Coronary artery (tissue), 2 donors: ENCODE data around the gene GNAO1.

Experiments used
- DNase-seq: peaks from one replicate; pipeline ENCODE4 v3.0.0-alpha.2; 2017; ENCODE audit warnings: low spot score
- H3K27ac ChIP-seq, 2 donors: fragments of 200-600 bp; sonication (generic); one replicate each; pipeline ENCODE4 v1.5.1; 2016 to 2019
- H3K4me3 ChIP-seq: fragments of 200-600 bp; sonication (generic); 2 replicates; pipeline ENCODE4 v1.5.1; 2016; ENCODE audit warnings: mild to moderate bottlenecking, moderate library complexity
- TF ChIP-seq, protein P1 (sequence below): fragments of 200-600 bp; sonication (generic); IDR thresholded peaks from one replicate; pipeline ENCODE4 v1.5.1; 2019; ENCODE audit warnings: antibody characterized with exemption

GNAO1 gene

DNA sequence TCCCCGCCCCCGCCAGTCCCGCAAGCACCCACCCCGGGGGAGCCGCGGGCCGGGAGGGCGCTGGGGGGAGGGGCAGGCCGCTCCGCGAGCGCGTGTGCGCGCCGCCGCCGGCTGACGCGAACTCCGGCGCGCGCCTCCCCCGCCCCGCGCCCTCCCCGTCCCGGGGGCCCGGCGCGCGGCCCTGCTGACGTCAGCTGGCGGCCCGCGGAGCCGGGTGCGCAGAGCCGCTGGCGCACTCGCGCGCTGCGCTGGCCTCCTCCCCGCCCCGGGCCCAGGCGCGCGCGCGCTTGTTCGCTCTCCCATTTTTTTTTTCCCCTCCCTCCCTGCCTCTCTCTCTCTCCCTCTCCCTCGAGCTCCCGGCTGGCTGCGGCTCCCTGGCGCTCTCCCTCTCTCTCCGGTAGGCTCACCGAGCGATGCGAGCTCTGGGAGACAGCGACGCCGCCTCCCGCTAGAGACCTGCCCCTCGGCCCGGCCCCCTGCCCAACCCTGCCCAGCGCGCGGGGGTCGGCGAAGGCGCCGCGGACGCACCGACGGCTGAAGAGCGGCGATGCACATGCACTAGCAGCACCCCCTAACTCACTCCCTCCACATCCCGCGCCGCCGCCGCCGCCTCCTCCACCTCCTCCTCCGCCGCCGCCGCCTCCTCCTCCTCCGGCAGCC is at the start of gene GNAO1:
TSS of gene GNAO1 (plus strand) at position 334 of the 660 bp plus-strand sequence. CDS start 747 bp downstream, outside the sequence.
- peak within 1 kb of the TSS; percentile 81 to 90 for H3K27ac ChIP-seq
- H3K4me3 ChIP-seq, result peak within 1 kb of the TSS; percentile 89
- no peak for DNase-seq
- TF ChIP-seq, protein P1, sequence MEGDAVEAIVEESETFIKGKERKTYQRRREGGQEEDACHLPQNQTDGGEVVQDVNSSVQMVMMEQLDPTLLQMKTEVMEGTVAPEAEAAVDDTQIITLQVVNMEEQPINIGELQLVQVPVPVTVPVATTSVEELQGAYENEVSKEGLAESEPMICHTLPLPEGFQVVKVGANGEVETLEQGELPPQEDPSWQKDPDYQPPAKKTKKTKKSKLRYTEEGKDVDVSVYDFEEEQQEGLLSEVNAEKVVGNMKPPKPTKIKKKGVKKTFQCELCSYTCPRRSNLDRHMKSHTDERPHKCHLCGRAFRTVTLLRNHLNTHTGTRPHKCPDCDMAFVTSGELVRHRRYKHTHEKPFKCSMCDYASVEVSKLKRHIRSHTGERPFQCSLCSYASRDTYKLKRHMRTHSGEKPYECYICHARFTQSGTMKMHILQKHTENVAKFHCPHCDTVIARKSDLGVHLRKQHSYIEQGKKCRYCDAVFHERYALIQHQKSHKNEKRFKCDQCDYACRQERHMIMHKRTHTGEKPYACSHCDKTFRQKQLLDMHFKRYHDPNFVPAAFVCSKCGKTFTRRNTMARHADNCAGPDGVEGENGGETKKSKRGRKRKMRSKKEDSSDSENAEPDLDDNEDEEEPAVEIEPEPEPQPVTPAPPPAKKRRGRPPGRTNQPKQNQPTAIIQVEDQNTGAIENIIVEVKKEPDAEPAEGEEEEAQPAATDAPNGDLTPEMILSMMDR, result no peak

DNA sequence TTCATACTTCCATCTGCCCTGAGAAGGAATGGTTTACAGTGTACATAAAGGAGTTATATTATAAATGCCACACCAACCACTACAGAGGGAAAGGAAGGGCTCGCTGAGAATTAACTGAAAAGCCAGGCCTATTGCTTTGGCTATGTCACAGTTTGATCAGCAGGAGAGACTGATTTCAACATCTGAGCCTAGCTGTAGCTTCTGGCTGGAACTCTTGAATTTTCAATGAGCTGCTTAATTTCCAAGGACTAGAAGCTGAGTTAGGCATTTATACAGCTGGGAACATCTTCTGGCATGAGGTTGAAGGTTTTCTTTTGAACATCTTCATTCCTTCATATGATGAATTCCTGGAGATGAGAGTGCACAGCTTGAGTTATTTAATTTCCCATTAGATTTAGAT is 47.6 kb upstream of the GNAO1 start:
- DNase-seq, result no peak
- Histone ChIP-seq H3K27ac (no peak overlapping the region), H3K4me3 (no peak overlapping the region)
- TF ChIP-seq, protein P1, result no peak

DNA sequence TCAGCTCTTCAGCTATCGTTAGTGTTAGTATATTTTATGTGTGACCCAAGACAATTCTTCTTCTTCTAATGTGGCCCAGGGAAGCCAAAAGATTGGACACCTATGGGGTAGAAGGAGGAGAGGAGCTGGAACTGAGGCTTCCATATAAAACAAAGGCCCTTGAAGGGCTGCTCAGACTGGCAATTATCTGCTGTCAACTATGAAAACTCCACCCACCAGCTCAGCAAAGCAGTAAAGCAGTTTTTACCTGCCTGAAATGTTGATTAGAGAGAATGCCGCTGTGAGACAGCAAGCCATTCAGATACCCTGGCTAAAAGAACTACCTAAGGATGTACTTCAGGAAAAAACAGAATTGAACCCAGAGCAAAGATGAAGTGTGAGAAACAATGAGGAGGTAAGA is 45.9 kb upstream of the GNAO1 start:
- H3K27ac ChIP-seq, result no peak overlapping the region
- H3K4me3 ChIP-seq, result no peak overlapping the region
- DNase-seq, result no peak
- TF ChIP-seq, protein P1, result no peak

DNA sequence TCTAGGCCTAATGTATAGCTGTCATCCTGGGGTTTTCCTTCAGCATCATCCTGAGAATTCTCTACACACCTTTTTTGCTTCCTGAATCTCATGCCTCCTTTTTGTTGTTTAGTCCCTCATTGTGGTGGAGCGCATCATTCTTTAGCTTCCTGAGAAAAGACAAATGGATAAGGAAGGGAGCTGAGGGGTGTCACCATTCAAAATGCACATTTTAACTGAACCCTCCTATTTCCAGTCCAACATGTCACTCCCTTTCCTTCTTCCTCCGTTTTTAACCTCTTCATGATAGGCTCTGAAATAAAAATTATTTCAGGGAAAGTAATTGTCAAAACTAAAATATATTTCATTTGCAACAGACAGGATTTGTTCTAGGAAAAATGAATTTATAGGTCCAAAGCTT is 39.7 kb upstream of the GNAO1 start:
- TF ChIP-seq, protein P1, result no peak
- no peak overlapping the region for H3K27ac ChIP-seq
- no peak for DNase-seq
- no peak overlapping the region for H3K4me3 ChIP-seq

DNA sequence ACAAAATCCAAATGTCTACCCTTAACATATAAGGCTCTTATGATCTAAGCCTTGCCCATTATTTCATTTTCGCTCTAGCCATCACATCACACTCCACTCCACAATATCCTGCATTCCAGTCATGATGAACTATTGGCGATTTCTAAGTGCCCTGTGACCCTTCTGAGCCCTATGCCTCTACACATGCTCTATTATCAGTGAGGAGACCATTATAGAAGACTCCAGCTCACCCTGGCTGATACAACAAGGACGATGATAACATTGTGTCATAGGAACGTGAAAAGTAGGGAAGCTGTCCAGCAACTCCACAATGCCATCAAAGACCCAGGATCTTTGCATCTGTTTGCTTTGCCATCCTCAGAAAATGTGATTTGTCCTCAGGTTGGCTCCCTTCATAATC is 29.6 kb upstream of the GNAO1 start:
- TF ChIP-seq, protein P1, result no peak
- no peak for DNase-seq
- H3K4me3 ChIP-seq, result no peak overlapping the region
- H3K27ac ChIP-seq, result no peak overlapping the region

DNA sequence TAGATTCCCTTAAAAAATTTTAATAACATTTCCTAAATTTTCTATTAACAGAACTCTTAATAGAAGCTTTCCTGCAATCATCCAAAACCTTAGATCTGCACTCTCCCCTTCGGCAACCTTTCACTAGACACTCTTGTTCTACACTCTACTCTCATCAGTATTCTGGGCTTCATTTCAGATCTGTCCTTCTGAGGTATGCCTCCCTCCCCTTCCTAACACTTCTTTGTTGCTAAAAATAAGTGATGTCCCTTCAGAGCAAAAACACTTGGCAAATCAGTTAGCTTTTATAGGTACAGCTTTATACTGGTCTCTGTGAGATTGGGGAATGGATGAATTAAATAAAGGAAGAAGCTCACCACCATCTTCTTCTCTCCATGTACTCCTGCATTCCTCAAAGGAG is 28.2 kb upstream of the GNAO1 start:
- DNase-seq, result no peak
- no peak overlapping the region for H3K27ac ChIP-seq
- H3K4me3 ChIP-seq, result no peak overlapping the region
- TF ChIP-seq, protein P1, result no peak

DNA sequence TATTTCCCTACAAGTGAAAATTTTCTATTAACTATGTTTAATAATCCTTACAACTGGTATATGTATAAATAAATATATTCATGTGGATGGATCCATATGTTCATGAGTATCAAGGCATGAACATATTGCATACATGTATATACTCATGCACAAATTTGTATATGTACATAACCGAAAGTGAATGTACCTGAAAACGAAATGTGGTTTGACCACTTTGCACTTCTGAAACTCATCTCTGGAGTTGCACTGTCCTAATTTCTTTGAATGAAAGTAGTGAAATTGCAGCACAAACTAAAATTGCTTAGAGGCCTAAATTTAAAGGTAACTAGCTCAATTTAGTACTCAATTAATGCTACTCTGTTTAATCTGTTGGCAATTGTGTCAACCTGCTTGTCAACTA is 27.4 kb upstream of the GNAO1 start:
- TF ChIP-seq, protein P1, result no peak
- Histone ChIP-seq H3K27ac (no peak overlapping the region), H3K4me3 (no peak overlapping the region)
- DNase-seq, result no peak
